Activated CD8-positive, alpha-beta memory T cell treated with anti-CD3 and anti-CD28 coated beads, Interleukin-2, amount 50 U/mL, for 4 hours (primary cell): ENCODE data around the gene FOLR2.

ENCODE experiments used
- DNase-seq: peaks from one replicate; pipeline ENCODE4 v3.0.0-alpha.2; 2020

Gene FOLR2

DNA sequence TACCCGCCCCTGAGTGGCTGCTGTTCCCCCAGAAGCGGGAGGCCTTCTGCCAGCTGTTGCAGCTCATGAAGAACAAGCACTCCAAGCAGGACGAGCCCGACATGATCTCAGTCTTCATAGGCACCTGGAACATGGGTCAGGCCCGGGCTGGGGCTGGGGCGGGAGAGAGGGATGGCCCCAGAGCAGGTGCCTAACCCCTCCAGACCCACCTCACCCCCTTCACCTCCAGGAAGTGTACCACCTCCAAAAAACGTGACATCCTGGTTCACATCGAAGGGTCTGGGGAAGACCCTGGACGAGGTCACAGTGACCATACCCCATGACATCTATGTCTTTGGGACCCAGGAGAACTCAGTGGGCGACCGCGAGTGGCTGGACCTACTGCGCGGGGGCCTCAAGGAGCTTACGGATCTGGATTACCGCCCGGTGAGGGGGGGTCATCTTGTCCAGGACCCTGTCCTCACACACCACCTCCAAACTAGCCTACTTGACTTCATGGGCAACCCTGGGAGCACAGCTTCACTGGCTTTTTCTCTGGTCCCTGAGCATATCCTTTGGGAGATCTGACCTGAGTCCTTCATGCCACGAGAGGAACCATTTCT lies 14.3 kb downstream of the FOLR2 start:
- peak; percentile 9 for DNase-seq

GRCh38 chr11:72231396-72232259 lies 15.0 kb downstream of the FOLR2 start:
- DNase-seq = no peak

DNA sequence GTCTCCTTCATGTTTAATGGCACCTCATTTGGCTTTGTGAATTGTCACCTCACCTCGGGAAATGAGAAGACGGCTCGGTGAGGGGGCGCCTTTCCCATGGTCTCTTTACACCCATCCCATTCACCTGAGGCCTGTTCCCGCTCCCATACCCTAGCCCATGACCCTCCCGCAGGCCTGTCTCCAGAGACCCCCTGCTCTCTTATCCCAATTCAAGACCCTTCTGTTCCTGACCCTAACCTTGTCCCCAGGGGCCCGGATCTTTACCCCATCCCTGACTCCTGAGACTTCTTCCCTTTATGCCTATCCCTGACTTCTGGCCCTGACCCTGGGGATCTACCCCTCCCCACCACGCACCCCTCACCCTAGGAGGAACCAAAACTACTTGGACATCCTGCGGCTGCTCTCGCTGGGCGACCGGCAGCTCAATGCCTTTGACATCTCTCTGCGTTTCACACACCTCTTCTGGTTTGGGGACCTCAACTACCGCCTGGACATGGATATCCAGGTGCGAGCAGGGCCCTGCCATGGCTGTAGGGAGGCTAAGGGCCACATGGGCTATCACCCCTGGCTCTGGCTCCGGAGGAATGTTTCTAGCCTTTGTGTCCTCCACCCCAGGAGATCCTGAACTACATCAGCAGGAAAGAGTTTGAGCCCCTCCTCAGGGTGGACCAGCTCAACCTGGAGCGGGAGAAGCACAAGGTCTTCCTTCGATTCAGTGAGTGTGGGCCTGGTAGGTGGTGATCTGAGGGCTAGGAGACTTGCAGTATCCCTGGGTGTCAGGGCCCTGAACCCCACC lies 15.9 kb downstream of the FOLR2 start:
- no peak for DNase-seq

DNA sequence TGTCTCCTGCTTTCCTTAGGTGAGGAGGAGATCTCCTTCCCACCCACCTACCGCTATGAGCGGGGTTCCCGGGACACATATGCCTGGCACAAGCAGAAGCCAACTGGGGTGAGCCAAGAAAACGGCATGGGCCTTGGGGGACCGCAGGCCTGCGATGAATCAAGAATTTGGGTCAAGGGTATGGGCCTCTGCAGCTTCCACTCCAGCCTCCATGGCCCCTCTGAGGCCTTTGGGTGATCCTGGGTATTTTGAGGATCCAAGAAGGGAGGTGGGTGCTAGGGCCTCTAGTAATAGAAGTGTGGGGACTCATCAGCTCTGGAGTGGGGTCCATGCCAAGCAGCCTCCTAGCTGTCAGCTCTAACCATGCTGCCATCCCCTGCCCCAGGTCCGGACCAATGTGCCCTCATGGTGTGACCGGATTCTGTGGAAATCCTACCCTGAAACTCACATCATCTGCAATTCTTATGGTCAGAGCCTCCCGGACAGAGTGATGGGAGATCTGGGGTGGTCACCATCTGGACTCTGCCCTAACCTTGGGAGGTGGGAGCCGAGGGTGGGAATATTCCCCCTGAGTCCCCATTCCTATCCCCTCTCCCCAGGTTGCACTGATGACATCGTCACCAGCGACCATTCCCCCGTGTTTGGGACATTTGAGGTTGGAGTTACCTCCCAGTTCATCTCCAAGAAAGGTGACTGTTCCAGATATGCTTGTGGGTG lies 16.6 kb downstream of the FOLR2 start:
- DNase-seq = no peak

- no peak for DNase-seq
Observed at GRCh38 chr11:72233773-72234513, 17.3 kb downstream of the FOLR2 start.

DNA sequence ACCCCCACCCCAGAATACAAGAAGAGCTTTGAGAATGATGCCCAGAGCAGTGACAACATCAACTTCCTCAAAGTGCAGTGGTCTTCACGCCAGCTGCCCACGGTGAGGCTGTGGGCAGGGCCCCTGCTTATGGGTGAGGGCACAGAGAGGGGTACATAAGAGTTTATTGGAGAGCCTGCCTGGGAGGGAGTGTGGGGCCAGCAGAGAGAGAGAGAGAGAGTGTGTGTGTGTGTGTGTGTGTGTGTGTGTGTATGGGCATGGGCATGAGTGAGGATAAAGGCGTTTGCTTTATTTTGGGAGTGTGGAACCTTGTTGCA lies 17.9 kb downstream of the FOLR2 start:
- no peak for DNase-seq

GRCh38 chr11:72234920-72235319 lies 18.3 kb downstream of the FOLR2 start:
- DNase-seq = no peak

DNA sequence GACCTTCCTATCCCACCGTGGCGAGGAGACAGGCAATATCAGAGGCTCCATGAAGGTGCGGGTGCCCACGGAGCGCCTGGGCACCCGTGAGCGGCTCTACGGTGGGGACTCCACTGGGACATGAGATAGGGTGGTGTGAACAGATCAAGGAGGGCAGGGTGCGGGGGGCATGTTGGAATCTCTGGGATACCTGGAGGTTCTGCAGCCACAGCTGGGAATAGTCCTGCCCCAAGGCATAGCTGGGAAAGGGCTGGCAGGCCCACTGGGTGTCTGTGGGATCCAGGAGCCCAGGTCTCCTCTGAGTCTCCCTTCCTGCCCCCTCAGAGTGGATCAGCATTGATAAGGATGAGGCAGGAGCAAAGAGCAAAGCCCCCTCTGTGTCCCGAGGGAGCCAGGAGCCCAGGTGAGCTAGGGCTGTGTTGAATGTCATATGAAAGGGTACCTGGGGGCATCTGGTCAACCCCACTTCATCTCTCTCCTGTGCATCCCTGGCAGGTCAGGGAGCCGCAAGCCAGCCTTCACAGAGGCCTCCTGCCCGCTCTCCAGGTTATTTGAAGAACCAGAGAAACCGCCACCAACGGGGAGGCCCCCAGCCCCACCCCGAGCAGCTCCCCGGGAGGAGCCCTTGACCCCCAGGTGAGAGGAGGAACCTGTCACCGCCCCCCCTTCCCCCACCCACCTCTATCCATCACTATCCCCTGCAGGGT lies 18.9 kb downstream of the FOLR2 start:
- DNase-seq = no peak

- DNase-seq = no peak
Observed at GRCh38 chr11:72236083-72236697, 19.6 kb downstream of the FOLR2 start.

- no peak for DNase-seq
Observed at GRCh38 chr11:72236774-72237111, 20.1 kb downstream of the FOLR2 start.

DNA sequence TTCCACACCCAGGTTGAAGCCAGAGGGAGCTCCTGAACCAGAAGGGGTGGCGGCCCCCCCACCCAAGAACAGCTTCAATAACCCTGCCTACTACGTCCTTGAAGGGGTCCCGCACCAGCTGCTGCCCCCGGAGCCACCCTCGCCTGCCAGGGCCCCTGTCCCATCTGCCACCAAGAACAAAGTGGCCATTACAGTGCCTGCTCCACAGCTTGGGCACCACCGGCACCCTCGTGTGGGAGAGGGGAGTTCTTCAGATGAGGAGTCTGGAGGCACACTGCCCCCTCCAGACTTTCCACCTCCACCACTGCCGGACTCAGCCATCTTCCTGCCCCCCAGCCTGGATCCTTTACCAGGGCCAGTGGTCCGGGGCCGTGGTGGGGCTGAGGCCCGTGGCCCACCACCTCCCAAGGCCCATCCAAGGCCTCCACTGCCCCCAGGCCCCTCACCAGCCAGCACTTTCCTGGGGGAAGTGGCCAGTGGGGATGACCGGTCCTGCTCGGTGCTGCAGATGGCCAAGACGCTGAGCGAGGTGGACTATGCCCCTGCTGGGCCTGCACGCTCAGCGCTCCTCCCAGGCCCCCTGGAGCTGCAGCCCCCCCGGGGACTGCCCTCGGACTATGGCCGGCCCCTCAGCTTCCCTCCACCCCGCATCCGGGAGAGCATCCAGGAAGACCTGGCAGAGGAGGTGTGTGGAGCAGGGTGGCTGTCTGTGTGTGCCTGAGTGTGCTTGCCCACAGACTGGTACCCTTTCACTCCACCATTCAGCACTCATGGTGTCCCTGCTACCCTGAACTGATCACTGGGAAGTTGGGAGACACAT lies 20.7 kb downstream of the FOLR2 start:
- DNase-seq = no peak

DNA sequence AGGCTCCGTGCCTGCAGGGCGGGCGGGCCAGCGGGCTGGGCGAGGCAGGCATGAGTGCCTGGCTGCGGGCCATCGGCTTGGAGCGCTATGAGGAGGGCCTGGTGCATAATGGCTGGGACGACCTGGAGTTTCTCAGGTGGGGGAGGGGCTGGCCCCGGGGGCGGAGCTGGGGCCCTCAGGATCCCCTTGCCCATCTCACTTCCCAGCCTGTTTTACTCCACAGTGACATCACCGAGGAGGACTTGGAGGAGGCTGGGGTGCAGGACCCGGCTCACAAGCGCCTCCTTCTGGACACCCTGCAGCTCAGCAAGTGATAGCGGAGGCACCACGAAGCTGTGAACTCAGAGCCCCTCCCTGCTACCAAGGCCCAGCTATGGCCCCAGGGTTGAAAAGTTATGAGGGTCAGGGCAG lies 21.5 kb downstream of the FOLR2 start:
- DNase-seq = peak; percentile 50

GRCh38 chr11:72238492-72239312 lies 22.1 kb downstream of the FOLR2 start:
- no peak for DNase-seq

GRCh38 chr11:72239313-72239848 lies 22.8 kb downstream of the FOLR2 start:
- DNase-seq = no peak

DNA sequence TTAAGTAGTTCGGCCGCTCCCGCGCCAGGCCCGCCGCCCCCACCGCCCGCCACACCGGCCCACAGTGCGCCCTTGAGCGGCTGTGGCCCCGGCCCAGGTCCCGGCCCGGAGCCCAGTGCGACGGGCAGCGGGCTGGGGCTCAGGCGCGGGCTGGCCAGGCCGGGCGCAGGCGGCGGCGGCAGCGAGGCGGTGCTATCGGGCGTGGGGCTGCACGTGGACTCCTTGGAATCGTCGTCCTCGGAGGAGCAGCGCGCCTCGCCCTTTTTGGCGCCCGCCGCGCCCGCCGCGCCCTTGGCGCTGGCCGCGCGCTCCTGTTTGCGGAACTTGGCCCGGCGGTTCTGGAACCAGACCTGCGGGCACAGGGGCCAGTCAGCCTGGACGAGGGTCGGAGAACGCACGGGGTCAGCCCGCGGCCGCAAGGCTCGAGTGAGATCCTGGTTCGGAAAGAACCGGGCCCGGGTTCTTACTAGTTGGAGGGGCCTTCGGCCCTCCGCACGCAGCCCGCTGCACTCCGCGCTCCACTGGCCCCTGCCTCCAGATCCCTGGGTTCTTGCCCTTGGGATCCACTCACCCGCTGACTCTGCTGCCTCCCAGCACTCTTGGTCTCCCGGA lies 23.4 kb downstream of the FOLR2 start:
- no peak for DNase-seq

- DNase-seq = no peak
Observed at GRCh38 chr11:72240461-72241290, 24.1 kb downstream of the FOLR2 start.

GRCh38 chr11:72241291-72241781 lies 24.7 kb downstream of the FOLR2 start:
- DNase-seq = no peak

- no peak for DNase-seq
Observed at GRCh38 chr11:72242141-72242540, 25.5 kb downstream of the FOLR2 start.
